ENCODE results near the gene ACER1.

ACER1 gene

DNA sequence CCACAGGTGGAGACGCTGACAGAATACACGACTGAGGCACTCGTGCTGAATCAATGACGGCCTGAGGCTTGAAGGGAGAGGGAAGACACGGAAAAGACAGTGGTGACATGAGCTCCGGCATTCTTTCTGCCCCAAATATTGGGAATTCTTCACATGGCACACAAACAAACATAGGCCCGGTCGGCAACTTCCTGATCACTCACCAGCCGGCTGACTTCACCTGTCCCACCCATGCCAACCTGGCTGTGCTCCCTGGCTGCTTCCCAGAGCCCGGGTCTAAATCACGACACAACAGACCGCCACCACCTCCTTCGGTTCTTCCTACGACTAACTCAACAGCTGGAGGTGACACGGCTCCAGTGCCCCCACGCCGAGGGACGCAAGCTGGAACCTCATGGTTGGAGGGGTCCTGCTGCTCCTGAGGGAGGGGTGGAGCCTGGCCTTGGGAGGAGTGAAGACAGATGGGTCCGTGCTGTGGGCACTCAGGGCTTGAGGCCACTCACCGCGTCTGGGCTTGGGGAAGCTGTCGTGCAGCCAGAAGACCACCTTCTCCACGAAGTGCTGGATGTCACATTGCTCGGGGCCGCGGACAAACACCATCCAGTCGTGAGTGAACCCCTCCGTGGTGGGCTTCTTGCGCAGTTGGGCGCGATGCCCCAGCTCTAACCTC is 63.2 kb downstream of the ACER1 start:
- Histone ChIP-seq H3K27me3 (ENCODE audit: insufficient read depth, low read length, poor library complexity) (no peaks in the 10 kb centered on the region), H2AFZ (ENCODE audit: low read depth, low read length) (no peak overlapping the region), H4K20me1 (ENCODE audit: insufficient read depth, low read length) (peaks cover 78% of the 10 kb centered on the region), H3K4me3 (ENCODE audit: low read depth in 1 of 2, low read length in 2 of 2) (no peak overlapping the region), H3K9ac (ENCODE audit: low read depth, low read length) (no peak overlapping the region), H3K4me1 (ENCODE audit: insufficient read depth, low read length) (0 out of 2 replicates have a peak, but pooled peaks cover 1% of the 10 kb centered on the region), H3K79me2 (ENCODE audit: insufficient read depth, low read length) (peaks cover 99% of the 10 kb centered on the region), H3K9me3 (ENCODE audit: insufficient read depth, low read length, severe bottlenecking) (no peaks in the 10 kb centered on the region), H3K27ac (ENCODE audit: low read length) (no peak overlapping the region), H3K36me3 (ENCODE audit: insufficient read depth, low read length) (peaks cover 55% of the 10 kb centered on the region), H3K4me2 (ENCODE audit: insufficient read depth, low read length) (no peak overlapping the region)
- no peak for DNase-seq
- TF ChIP-seq, protein P1, sequence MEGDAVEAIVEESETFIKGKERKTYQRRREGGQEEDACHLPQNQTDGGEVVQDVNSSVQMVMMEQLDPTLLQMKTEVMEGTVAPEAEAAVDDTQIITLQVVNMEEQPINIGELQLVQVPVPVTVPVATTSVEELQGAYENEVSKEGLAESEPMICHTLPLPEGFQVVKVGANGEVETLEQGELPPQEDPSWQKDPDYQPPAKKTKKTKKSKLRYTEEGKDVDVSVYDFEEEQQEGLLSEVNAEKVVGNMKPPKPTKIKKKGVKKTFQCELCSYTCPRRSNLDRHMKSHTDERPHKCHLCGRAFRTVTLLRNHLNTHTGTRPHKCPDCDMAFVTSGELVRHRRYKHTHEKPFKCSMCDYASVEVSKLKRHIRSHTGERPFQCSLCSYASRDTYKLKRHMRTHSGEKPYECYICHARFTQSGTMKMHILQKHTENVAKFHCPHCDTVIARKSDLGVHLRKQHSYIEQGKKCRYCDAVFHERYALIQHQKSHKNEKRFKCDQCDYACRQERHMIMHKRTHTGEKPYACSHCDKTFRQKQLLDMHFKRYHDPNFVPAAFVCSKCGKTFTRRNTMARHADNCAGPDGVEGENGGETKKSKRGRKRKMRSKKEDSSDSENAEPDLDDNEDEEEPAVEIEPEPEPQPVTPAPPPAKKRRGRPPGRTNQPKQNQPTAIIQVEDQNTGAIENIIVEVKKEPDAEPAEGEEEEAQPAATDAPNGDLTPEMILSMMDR (IDR thresholded peaks at IDR 0.05; ENCODE audit: borderline replicate concordance, extremely low read depth, low read length, poor library complexity, severe bottlenecking): no peak
- TF ChIP-seq EZH2 (IDR thresholded peaks at IDR 0.05; ENCODE audit: borderline replicate concordance, low read depth, low read length, severe bottlenecking): no peak
- ATAC-seq (ENCODE audit: insufficient read depth, low read depth): no peak

DNA sequence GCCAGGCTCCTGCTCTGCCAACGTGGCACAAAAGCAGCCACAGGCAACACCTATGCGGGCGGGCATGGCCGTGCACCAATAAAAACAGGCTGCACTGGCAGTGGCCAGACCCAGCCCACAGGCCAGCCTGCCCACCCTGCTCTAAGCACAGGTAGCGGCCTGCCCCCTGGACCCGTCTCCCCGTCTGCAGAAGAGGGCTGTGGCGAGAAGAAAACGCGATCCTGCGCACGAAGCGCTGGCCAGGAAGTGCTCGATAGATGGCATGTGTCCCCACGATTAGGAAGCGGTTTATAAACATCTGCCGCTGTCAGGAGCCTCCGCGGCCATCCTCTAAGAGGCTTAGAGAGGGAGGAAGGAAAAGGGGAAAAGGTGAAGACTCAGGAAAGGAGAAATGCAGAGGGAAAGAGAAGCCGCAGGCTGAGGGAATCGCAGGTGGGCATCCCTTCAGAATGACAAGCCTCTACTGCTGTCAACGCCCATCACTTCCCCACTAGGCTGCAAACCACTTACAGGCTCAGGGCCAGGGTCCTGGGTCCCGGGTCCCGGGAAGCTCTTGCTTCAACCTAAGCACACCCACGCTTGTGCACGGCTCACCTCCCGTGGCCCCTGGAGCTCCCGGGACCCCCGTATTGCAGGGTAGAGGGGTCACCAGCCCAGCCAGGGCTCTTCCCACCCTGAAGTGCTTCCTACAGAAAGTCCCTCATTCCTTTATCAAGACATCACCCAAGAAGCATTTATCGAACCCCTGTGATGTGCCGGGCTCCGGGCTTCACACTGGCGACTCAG is 64.1 kb downstream of the ACER1 start:
- no peaks in the 10 kb centered on the region for H3K4me1 ChIP-seq (ENCODE audit: insufficient read depth, low read length)
- ATAC-seq (ENCODE audit: insufficient read depth, low read depth): no peak
- no peak overlapping the region for H3K9ac ChIP-seq (ENCODE audit: low read depth, low read length)
- peaks cover 54% of the 10 kb centered on the region for H3K36me3 ChIP-seq (ENCODE audit: insufficient read depth, low read length)
- H3K27me3 ChIP-seq (ENCODE audit: insufficient read depth, low read length, poor library complexity): no peaks in the 10 kb centered on the region
- H3K79me2 ChIP-seq (ENCODE audit: insufficient read depth, low read length): peaks cover 99% of the 10 kb centered on the region
- no peak overlapping the region for H2AFZ ChIP-seq (ENCODE audit: low read depth, low read length)
- H3K4me2 ChIP-seq (ENCODE audit: insufficient read depth, low read length): no peak overlapping the region
- DNase-seq: no peak
- peaks cover 72% of the 10 kb centered on the region for H4K20me1 ChIP-seq (ENCODE audit: insufficient read depth, low read length)
- no peak overlapping the region for H3K27ac ChIP-seq (ENCODE audit: low read length)
- H3K9me3 ChIP-seq (ENCODE audit: insufficient read depth, low read length, severe bottlenecking): no peaks in the 10 kb centered on the region
- TF ChIP-seq, protein P1 (IDR thresholded peaks at IDR 0.05; ENCODE audit: borderline replicate concordance, extremely low read depth, low read length, poor library complexity, severe bottlenecking): no peak
- TF ChIP-seq EZH2 (IDR thresholded peaks at IDR 0.05; ENCODE audit: borderline replicate concordance, low read depth, low read length, severe bottlenecking): no peak
- no peak overlapping the region for H3K4me3 ChIP-seq (ENCODE audit: low read depth in 1 of 2, low read length in 2 of 2)

GRCh38 chr19:6268382-6268771 is 65.0 kb downstream of the ACER1 start:
- no peak for ATAC-seq (ENCODE audit: insufficient read depth, low read depth)
- Histone ChIP-seq H3K9me3 (ENCODE audit: insufficient read depth, low read length, severe bottlenecking) (no peaks in the 10 kb centered on the region), H3K4me2 (ENCODE audit: insufficient read depth, low read length) (no peak overlapping the region), H3K27me3 (ENCODE audit: insufficient read depth, low read length, poor library complexity) (no peaks in the 10 kb centered on the region), H3K4me1 (ENCODE audit: insufficient read depth, low read length) (no peaks in the 10 kb centered on the region), H4K20me1 (ENCODE audit: insufficient read depth, low read length) (peaks cover 69% of the 10 kb centered on the region), H2AFZ (ENCODE audit: low read depth, low read length) (no peak overlapping the region), H3K9ac (ENCODE audit: low read depth, low read length) (no peak overlapping the region), H3K36me3 (ENCODE audit: insufficient read depth, low read length) (peaks cover 61% of the 10 kb centered on the region), H3K79me2 (ENCODE audit: insufficient read depth, low read length) (peaks cover 98% of the 10 kb centered on the region), H3K27ac (ENCODE audit: low read length) (no peak overlapping the region), H3K4me3 (ENCODE audit: low read depth in 1 of 2, low read length in 2 of 2) (no peak overlapping the region)
- TF ChIP-seq, protein P1 (IDR thresholded peaks at IDR 0.05; ENCODE audit: borderline replicate concordance, extremely low read depth, low read length, poor library complexity, severe bottlenecking): no peak
- TF ChIP-seq EZH2 (IDR thresholded peaks at IDR 0.05; ENCODE audit: borderline replicate concordance, low read depth, low read length, severe bottlenecking): no peak
- no peak for DNase-seq

All from DND-41 (cell line).